K562 (cell line): ENCODE data around the gene CD151. TPM values are rescaled to one million over a fixed set of nuclear protein-coding genes. Genes with fewer than 3 reads are reported as not detected.

Experiments
- ATAC-seq: fragments of 200-7000 bp; cut with Tn5 transposase; 3 replicates; pipeline ENCODE4 v1.9.1; 2020; ENCODE audit warnings: moderate library complexity
- BruUV-seq: library from RNA; stranded (reverse); fragments of 400-500 nt; replicated peaks from 2 replicates; lab custom pipeline; 2021; lab: Mats Ljungman, UMichigan
- CTCF ChIA-PET: fragments of 300-600 bp; formaldehyde crosslinking; extraction: SDS; loops from one replicate; lab custom pipeline; 2021; ENCODE audit warnings: low intra/inter-chr PET ratio; lab: Yijun Ruan, JAX
- POLR2A ChIA-PET: fragments of 300-600, 350-650 bp; sonication (Branson Sonifier 250); formaldehyde crosslinking; extraction: SDS; loops from one replicate; lab custom pipeline; 2021; ENCODE audit warnings: antibody characterized with exemption, inconsistent platforms; lab: Yijun Ruan, JAX
- DNase-seq, 4 experiments: peaks; one replicate each; pipeline versions ENCODE4 v3.0.0 to v3.0.0-alpha.2; 2011 to 2018; ENCODE audit warnings: low spot score in 3 of 4, mixed read lengths in 3 of 4; ENCODE audit errors: extremely low read depth in 1 of 4
- FAIRE-seq: peaks from 2 replicates; lab custom pipeline; 2011; peaks lifted over from hg19 to GRCh38; lab: Jason Lieb, UNC
- H2AFZ ChIP-seq: 2 replicates; pipeline ENCODE4 v1.6.0; 2011; ENCODE audit warnings: low read depth, low read length, control low read depth, inconsistent platforms
- H3K27ac ChIP-seq: fragments of 200-600 bp; 3 replicates; pipeline ENCODE4 v1.8.0; 2011; ENCODE audit warnings: low read depth, mild to moderate bottlenecking, control low read depth, inconsistent platforms, low read length, moderate library complexity, mixed read lengths; ENCODE audit errors: extremely low read depth
- H3K27me3 ChIP-seq, 2 experiments: fragments of 300-600 bp in 1 of 2; 2 replicates in 1 of 2; 3 replicates in 1 of 2; pipeline versions ENCODE4 v1.6.0 to v1.8.0; 2011; ENCODE audit warnings: inconsistent platforms in 2 of 2, low read length in 2 of 2, mild to moderate bottlenecking in 1 of 2, mixed read lengths in 1 of 2, moderate library complexity in 1 of 2; ENCODE audit not compliant: control insufficient read depth in 2 of 2, insufficient read depth in 2 of 2
- H3K36me3 ChIP-seq: fragments of 300-600 bp; 3 replicates; pipeline ENCODE4 v1.8.0; 2011; ENCODE audit warnings: mild to moderate bottlenecking, low read length, inconsistent platforms; ENCODE audit not compliant: control insufficient read depth, insufficient read depth
- H3K4me1 ChIP-seq, 2 experiments: fragments of 200-600 bp in 1 of 2; replicated peaks in 1 of 2; 2 replicates in 1 of 2; 3 replicates in 1 of 2; pipeline versions ENCODE4 v1.5.1 to v1.8.0; 2011; ENCODE audit warnings: inconsistent platforms in 2 of 2, low read length in 2 of 2, mild to moderate bottlenecking in 1 of 2, mixed read lengths in 1 of 2, moderate library complexity in 1 of 2; ENCODE audit not compliant: control insufficient read depth in 2 of 2, insufficient read depth in 2 of 2
- H3K4me2 ChIP-seq: 2 replicates; pipeline ENCODE4 v1.6.1; 2011; ENCODE audit warnings: low read length, control low read depth, inconsistent platforms, mixed read lengths; ENCODE audit not compliant: insufficient read depth
- H3K4me3 ChIP-seq: fragments of 200-600 bp; sonication (generic), shearing (Covaris generic); 2 replicates; pipeline ENCODE4 v1.5.1; 2016; ENCODE audit warnings: control low read depth, inconsistent platforms
- H3K79me2 ChIP-seq: fragments of 200-600 bp; 3 replicates; pipeline ENCODE4 v1.8.0; 2011; ENCODE audit warnings: low read length, inconsistent platforms; ENCODE audit not compliant: control insufficient read depth, insufficient read depth
- H3K9ac ChIP-seq, 2 experiments: 2 replicates each; pipeline versions ENCODE4 v1.6.0 to v1.6.1; 2011; ENCODE audit warnings: low read depth in 2 of 2, low read length in 2 of 2, control low read depth in 1 of 2, inconsistent platforms in 1 of 2, mild to moderate bottlenecking in 1 of 2, mixed read lengths in 1 of 2; ENCODE audit not compliant: insufficient read depth in 1 of 2
- H3K9me1 ChIP-seq: one replicate; pipeline ENCODE4 v1.6.0; 2011; ENCODE audit warnings: inconsistent platforms, mild to moderate bottlenecking, low read length, moderate library complexity; ENCODE audit not compliant: control insufficient read depth, insufficient read depth
- H3K9me3 ChIP-seq: replicated peaks from 2 replicates; pipeline ENCODE4 v1.5.1; 2011; ENCODE audit warnings: low read depth, low read length, inconsistent platforms; ENCODE audit not compliant: control insufficient read depth, insufficient read depth
- H4K20me1 ChIP-seq: replicated peaks from 2 replicates; pipeline ENCODE4 v1.6.1; 2011; ENCODE audit warnings: low read length, inconsistent platforms, mixed read lengths; ENCODE audit not compliant: control insufficient read depth, insufficient read depth
- CEBPB ChIP-seq: fragments of 450-650 bp; IDR thresholded peaks from 2 replicates; pipeline ENCODE4 v1.6.1; 2016; ENCODE audit warnings: missing genetic modification characterization, missing compliant biosample characterization
- HMBOX1 ChIP-seq: sonication (generic); IDR thresholded peaks from 2 replicates; pipeline ENCODE4 v1.6.1; 2016
- PRDM10 ChIP-seq: fragments of 450-650 bp; IDR thresholded peaks from 2 replicates; pipeline ENCODE4 v1.6.1; 2018; ENCODE audit not compliant: partially characterized antibody
- RNF2 ChIP-seq: sonication (generic); IDR thresholded peaks from 2 replicates; pipeline ENCODE4 v1.6.1; 2016
- STAT5A ChIP-seq: IDR thresholded peaks from 2 replicates; pipeline ENCODE4 v1.6.1; 2012; ENCODE audit warnings: low read length, inconsistent platforms, borderline replicate concordance
- TAF15 ChIP-seq: fragments of 200-400 bp; formaldehyde crosslinking; IDR thresholded peaks from 2 replicates; pipeline ENCODE4 v1.6.1; 2017; ENCODE audit warnings: mild to moderate bottlenecking, low read depth, low read length, moderate library complexity
- TAL1 ChIP-seq: fragments of 450-650 bp; IDR thresholded peaks from 2 replicates; pipeline ENCODE4 v1.6.1; 2016; ENCODE audit warnings: mild to moderate bottlenecking
- TCF3 ChIP-seq: sonication (generic); formaldehyde crosslinking; IDR thresholded peaks from 2 replicates; pipeline ENCODE4 v1.4.0; 2020; ENCODE audit warnings: mild to moderate bottlenecking, missing genetic modification reagents
- TSC22D4 ChIP-seq: fragments of 450-650 bp; IDR thresholded peaks from 2 replicates; pipeline ENCODE4 v1.6.1; 2016; ENCODE audit warnings: missing genetic modification characterization, missing biosample characterization, control low read depth
- UBTF ChIP-seq, 2 experiments: IDR thresholded peaks; 2 replicates each; pipeline ENCODE4 v1.6.1; 2012; ENCODE audit warnings: improper control_type of control experiment in 2 of 2, low read depth in 2 of 2, low read length in 2 of 2, borderline replicate concordance in 1 of 2
- WGBS: fragments of 100-300 bp; shearing (Covaris generic); methylation state at CpG from one replicate; pipeline ENCODE4 v1.1.6; 2016; ENCODE audit warnings: low coverage, mixed read lengths; ENCODE audit not compliant: insufficient coverage; ENCODE audit errors: missing lambda C conversion rate; 5-methylcytosine and 5-hydroxymethylcytosine counted together
- in situ Hi-C: fragments of 300-500 bp; cut with MboI; formaldehyde crosslinking; loops from 4 replicates; pipeline ENCODE4 v1.15.0; 2018; ENCODE audit warnings: inconsistent platforms, mixed read lengths
- intact Hi-C: fragments of 100-400 bp; cut with micrococcal nuclease; formaldehyde crosslinking; loops from 2 replicates; pipeline ENCODE4 v1.14.2; 2022
- polyA plus RNA-seq, 8 experiments: library from polyadenylated mRNA; depleted of rRNA in 4 of 8; stranded (reverse) in 5 of 8; unstranded in 3 of 8; fragments of >200 nt; fragmentation: Nextera tagmentation in 2 of 8; fragmentation: Illumina TruSeq in 1 of 8; extraction: Ambion mirVana in 2 of 8; extraction: Trizol in 1 of 8; gene quantifications; 2 replicates each; pipeline versions ENCODE4 v1.2.1 to v1.2.3, GENCODE V29; 2011 to 2014; ENCODE audit warnings: inconsistent platforms in 1 of 8, missing spikeins in 1 of 8
- total RNA-seq, 7 experiments: library from RNA; depleted of rRNA in 6 of 7; stranded (reverse); fragments of >200 nt in 6 of 7; fragmentation: Illumina TruSeq in 2 of 7; extraction: Trizol in 2 of 7; gene quantifications; 2 replicates each; pipeline versions ENCODE4 v1.2.1 to v1.2.3, GENCODE V29; 2011 to 2021; ENCODE audit warnings: low replicate concordance in 1 of 7

The CD151 gene
- total and polyA plus RNA-seq, 9 of the 15 experiments (the other 6 are each of a cell fraction or from before 2014, with no cell fraction given): 2.3 to 187 (median 140) TPM

GRCh38 chr11:854601-855329, 22.0 kb downstream of the CD151 start:
- no peak for FAIRE-seq
- no peaks in the 10 kb centered on the region for H3K9me1 ChIP-seq
- ChIA-PET CTCF (no interaction called here), POLR2A (interaction anchor here (0.7 to 2.0 kb wide), 2 partner anchors 10 to 12 kb away, joined by 4 to 5 read pairs; partner anchors contain the start of gene TSPAN4)
- ATAC-seq: no peak
- H3K36me3 ChIP-seq: no peaks in the 10 kb centered on the region
- no peak overlapping the region for H2AFZ ChIP-seq
- H3K79me2 ChIP-seq: no peaks in the 10 kb centered on the region
- H3K9ac ChIP-seq: no peak overlapping the region; a peak in 1 of 4 replicates
- H3K9me3 ChIP-seq: no peaks in the 10 kb centered on the region
- peaks cover 4 to 88% of the 10 kb centered on the region in 2 experiments; a peak in 3 of 5 replicates for H3K4me1 ChIP-seq
- WGBS: 73% methylated on average over 19 of the region's 20 CpGs
- H3K4me3 ChIP-seq: no peak overlapping the region
- no peak overlapping the region for H3K27ac ChIP-seq
- BruUV-seq: no TSS peak
- no peak overlapping the region for H3K4me2 ChIP-seq
- H3K27me3 ChIP-seq: no peaks in the 10 kb centered on the region
- H4K20me1 ChIP-seq: peaks cover 8% of the 10 kb centered on the region
- in situ Hi-C loops (no loop called here), intact Hi-C loops (no loop called here)
- no peak for DNase-seq
- TF ChIP-seq UBTF (IDR thresholded peaks at IDR 0.05; ENCODE audit: borderline replicate concordance in 1 of 2, low read depth in 2 of 2, low read length in 2 of 2): no peak
- TF ChIP-seq PRDM10: no peak
- no peak for TF ChIP-seq CEBPB (tag)
- no peak for TF ChIP-seq STAT5A
- TF ChIP-seq TAF15: no peak
- no peak for TF ChIP-seq TSC22D4 (tag)
- TF ChIP-seq TCF3 (CRISPR knock-in tag): no peak
- TF ChIP-seq TAL1: no peak
- TF ChIP-seq RNF2: no peak
- no peak for TF ChIP-seq HMBOX1
